Measurements from ENCODE around the gene CFAP20DC.

- TF ChIP-seq BHLHE40 (IDR thresholded peaks at IDR 0.05; ENCODE audit: low read depth, low read length) (no peak), CTCF (conservative IDR thresholded peaks at IDR 0.05; ENCODE audit: low read depth, low read length) (no peak), POLR2A (IDR thresholded peaks at IDR 0.05; ENCODE audit: low read depth, low read length) (no peak), NFE2L2 (IDR thresholded peaks at IDR 0.05; ENCODE audit: low read depth, low read length) (no peak), SMC3 (IDR thresholded peaks at IDR 0.05; ENCODE audit: low read depth, low read length) (no peak)
Measured at GRCh38 chr3:58704745-58705144, 345.1 kb downstream of the CFAP20DC start.
